Stimulated activated CD8-positive, alpha-beta memory T cell treated with anti-CD3 and anti-CD28 coated beads, Interleukin-4, amount 100 ng/mL, for 4 hours (primary cell): ENCODE data around the gene RAB24.
"Not testable (repeated sequence)": the region's sequence is repeated elsewhere in the genome, so short reads cannot be mapped to it uniquely, and the experiment has no call there.

Experiments used
- DNase-seq, 2 donors: peaks; one replicate each; pipeline ENCODE4 v3.0.0-alpha.2; 2020; ENCODE audit warnings: low read depth in 2 of 2, low spot score in 1 of 2

The RAB24 gene

DNA sequence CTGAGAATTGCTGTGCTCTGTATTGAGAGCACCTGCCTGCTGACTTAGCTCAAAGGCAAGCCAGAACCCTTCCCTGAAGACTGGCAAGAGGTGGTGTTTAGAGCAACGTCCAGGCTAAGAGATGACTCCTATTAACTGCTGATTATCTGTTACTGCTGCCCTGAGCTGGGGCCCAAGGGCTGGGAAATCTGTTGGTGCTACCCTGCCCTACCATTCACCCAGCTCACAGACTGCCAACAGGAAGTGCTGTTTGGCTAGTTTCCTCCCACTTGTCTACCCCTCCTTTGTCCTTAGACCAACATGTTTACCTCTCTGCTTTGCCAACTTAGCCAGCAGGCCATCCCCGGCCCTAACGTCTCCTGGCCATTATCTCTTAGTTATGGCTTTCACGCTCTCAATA lies 6.9 kb downstream of the RAB24 start:
- no peak for DNase-seq

DNA sequence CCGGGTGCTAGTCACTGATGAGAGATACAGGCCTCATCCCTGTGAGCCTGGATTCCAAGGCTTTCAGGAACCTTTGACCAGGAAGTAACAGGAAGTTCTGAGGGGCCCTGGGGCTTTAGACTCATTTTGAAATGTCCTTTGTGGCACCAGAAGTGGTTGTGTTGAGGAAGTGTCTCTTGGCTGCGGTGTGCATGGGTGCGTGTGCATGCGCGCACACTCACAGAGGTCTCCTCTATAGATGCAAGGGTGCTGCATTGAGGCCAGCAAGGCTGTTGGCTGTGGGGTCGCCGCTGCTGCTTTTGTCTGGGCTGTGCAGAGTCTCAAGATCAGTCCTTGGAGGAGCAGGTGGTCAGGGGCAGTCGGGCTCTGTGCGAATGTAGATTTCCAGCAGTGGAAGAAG lies 7.6 kb downstream of the RAB24 start:
- DNase-seq = no peak

- no peak for DNase-seq
Measured at GRCh38 chr5:177294632-177295031, 8.9 kb downstream of the RAB24 start.

DNA sequence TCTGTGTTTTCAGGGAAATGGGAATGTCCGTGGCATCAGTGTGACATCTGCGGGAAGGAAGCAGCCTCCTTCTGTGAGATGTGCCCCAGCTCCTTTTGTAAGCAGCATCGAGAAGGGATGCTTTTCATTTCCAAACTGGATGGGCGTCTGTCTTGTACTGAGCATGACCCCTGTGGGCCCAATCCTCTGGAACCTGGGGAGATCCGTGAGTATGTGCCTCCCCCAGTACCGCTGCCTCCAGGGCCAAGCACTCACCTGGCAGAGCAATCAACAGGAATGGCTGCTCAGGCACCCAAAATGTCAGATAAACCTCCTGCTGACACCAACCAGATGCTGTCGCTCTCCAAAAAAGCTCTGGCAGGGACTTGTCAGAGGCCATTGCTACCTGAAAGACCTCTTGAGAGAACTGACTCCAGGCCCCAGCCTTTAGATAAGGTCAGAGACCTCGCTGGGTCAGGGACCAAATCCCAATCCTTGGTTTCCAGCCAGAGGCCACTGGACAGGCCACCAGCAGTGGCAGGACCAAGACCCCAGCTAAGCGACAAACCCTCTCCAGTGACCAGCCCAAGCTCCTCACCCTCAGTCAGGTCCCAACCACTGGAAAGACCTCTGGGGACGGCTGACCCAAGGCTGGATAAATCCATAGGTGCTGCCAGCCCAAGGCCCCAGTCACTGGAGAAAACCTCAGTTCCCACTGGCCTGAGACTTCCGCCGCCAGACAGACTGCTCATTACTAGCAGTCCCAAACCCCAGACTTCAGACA lies 9.5 kb downstream of the RAB24 start:
- DNase-seq = no peak

DNA sequence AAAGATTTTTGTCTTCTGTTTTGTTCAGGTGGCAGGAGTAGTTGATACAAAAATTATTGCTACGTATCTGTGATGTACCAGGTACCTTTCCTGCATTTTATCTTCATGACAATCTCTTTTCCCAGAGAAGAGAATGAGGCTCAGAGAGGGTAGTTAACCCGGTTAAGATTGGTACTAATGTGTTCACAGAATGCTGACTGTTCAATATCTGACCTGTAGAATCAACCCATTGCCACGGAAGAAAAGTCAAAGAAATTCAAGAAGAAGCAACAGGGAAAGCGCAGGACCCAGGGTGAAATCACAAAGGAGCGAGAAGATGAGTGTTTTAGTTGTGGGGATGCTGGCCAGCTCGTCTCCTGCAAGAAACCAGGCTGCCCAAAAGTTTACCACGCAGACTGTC lies 11.8 kb downstream of the RAB24 start:
- no peak for DNase-seq

- DNase-seq = no peak
Measured at GRCh38 chr5:177290816-177291596, 12.5 kb downstream of the RAB24 start.

DNA sequence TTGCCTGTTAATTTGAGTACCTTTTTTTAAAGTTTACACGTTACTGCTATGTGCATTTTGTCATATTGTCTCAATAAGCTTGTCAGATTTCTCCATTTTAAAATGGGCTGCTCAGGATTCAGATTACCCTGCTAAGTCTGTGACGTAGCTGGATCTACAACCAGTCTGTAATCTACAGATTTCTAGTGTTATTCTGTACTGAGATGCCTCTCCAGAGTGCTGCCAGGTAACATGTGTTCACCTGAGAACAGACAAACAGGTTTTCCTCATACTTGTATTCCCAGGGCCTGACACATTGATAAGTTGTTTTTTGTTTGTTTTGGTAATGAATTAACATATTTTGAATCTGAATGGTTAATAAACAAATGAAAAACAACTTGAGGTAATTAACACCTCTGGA lies 15.3 kb downstream of the RAB24 start:
- no peak for DNase-seq

DNA sequence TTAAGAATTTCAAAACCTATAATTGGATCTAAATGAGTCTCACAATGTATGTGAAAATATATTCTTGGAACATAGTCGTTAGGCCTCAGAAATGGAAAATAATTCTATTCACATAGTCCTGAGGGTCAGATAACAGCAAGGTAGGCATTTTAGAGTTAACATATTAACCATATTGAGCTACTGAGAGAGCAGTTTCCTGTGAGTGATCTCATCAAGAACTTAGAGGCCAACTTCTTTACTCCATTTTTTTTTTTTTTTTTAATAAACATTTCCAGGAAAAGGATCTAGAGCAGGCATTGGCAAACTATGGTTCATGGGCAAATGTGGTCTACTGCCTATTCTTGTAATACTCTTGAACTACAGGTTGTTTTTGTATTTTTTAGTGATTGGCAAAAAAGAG lies 26.6 kb downstream of the RAB24 start:
- DNase-seq = no peak

DNA sequence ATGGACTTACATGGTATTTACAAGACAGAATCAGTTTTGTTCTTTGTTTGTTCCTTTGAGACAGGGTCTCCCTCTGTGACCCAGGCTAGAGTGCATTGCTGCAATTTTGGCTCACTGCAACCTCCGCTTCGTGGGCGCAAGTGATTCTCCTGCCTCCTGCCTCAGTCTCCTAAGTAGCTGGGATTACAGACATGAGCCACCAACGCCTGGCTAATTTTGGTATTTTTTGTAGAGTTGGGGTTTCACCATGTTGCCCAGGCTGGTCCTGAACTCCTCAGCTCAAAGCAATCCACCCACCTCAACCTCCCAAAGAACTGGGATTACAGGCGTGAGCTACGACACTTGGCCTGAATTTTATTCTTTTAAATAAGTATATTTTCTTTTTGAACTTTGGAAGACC lies 27.6 kb downstream of the RAB24 start:
- DNase-seq = no peak

GRCh38 chr5:177271113-177271512 lies 32.4 kb downstream of the RAB24 start:
- no peak for DNase-seq

DNA sequence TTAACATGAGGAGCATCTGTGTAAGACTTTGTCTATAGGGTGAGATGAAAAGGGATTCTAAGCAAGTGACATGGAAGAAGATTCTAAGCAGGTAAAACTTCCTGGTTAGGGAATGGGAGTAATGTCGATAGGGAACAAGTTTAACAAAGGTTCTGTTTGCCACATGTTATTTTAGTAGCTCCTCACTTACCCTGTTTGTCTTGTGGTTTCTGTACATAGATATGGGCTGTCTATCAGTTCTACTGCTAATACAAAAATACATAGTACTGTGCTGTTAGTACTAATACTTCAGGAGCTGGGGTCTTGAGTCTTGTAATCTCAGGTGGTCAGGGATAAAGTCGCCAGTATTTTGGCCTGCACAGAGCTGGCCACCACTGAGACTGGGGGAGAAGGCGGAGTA lies 32.9 kb downstream of the RAB24 start:
- no peak for DNase-seq

- no peak for DNase-seq
Measured at GRCh38 chr5:177269976-177270375, 33.5 kb downstream of the RAB24 start.

- no peak for DNase-seq
Measured at GRCh38 chr5:177269232-177269895, 34.2 kb downstream of the RAB24 start.

DNA sequence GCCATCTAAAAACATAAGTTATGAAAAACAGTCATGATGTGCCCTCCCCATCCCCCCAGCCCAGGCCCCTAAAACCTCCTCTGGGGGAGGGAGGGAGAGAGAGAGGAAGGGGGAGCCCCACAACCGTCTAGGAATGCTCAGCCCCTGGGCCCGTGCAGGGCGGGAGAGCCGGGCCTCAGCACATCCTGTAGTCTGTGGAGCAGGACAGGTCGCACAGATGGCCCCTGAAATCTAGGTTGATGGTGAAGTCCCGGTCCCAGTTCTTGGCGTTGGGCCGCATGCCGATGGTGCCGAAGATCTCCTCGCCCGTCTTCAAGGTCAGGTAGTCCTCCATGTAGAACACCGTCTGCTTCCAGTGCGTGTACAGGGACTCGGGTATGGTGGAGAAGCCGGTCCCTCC lies 38.1 kb downstream of the RAB24 start:
- DNase-seq = no peak

GRCh38 chr5:177264178-177264577 lies 39.3 kb downstream of the RAB24 start:
- no peak for DNase-seq

GRCh38 chr5:177261510-177261909 lies 42.0 kb downstream of the RAB24 start:
- no peak for DNase-seq

- DNase-seq = no peak
Measured at GRCh38 chr5:177260961-177261360, 42.6 kb downstream of the RAB24 start.

- DNase-seq = not testable (repeated sequence)
Measured at GRCh38 chr5:177258711-177259110, 44.8 kb downstream of the RAB24 start.

DNA sequence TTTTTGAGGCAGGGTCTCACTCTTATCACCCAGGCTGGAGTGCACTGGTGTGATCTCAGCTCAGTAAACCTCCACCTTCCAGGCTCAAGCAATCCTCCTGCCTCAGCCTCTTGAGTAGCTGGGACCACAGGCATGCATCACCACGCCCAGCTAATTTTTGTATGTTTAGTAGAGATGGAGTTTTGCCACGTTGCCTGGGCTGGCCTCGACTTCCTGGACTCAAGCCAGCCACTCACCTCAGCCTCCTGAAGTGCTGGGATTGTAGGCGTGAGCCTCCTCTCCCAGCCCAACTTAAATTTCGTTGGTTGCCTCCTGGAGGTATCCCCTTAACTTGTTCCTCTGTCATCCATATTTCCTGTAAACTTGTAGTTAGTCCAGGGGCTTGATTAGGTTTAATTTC lies 47.2 kb downstream of the RAB24 start:
- no peak for DNase-seq

- no peak for DNase-seq
Measured at GRCh38 chr5:177253252-177253651, 50.3 kb downstream of the RAB24 start.
